Hepatocyte (in vitro differentiated cells): ENCODE measurements around the gene GHR. TPM values are rescaled to one million over a fixed set of nuclear protein-coding genes. Genes with fewer than 3 reads are reported as not detected.

Experiments
- DNase-seq: peaks from one replicate; pipeline ENCODE4 v3.0.0-alpha.2; 2016; ENCODE audit warnings: low spot score
- H2AFZ ChIP-seq: fragments of 200-600 bp; sonication (generic); 2 replicates; pipeline ENCODE4 v1.6.0; 2016; ENCODE audit warnings: antibody characterized with exemption, mild to moderate bottlenecking
- H3K27ac ChIP-seq: fragments of 200-600 bp; sonication (generic); 2 replicates; pipeline ENCODE4 v1.5.1; 2016; ENCODE audit warnings: mild to moderate bottlenecking
- H3K27me3 ChIP-seq: fragments of 200-600 bp; sonication (generic); 2 replicates; pipeline ENCODE4 v1.6.1; 2016
- H3K36me3 ChIP-seq: fragments of 200-600 bp; sonication (generic); replicated peaks from 2 replicates; pipeline ENCODE4 v1.5.1; 2016; ENCODE audit warnings: low read depth; ENCODE audit not compliant: insufficient read depth
- H3K4me1 ChIP-seq: fragments of 200-600 bp; sonication (generic); 2 replicates; pipeline ENCODE4 v1.5.1; 2016; ENCODE audit warnings: mild to moderate bottlenecking, moderate library complexity; ENCODE audit not compliant: insufficient read depth
- H3K4me2 ChIP-seq: fragments of 200-600 bp; sonication (generic); 2 replicates; pipeline ENCODE4 v1.6.0; 2016
- H3K4me3 ChIP-seq: fragments of 200-600 bp; sonication (generic); 2 replicates; pipeline ENCODE4 v1.5.1; 2016; ENCODE audit warnings: mild to moderate bottlenecking
- H3K79me2 ChIP-seq: fragments of 200-600 bp; sonication (generic); 2 replicates; pipeline ENCODE4 v1.6.0; 2017; ENCODE audit warnings: mild to moderate bottlenecking
- H3K9me2 ChIP-seq: fragments of 200-600 bp; sonication (generic); replicated peaks from 2 replicates; pipeline ENCODE4 v1.6.0; 2017; ENCODE audit warnings: mild to moderate bottlenecking; ENCODE audit not compliant: insufficient read depth
- H3K9me3 ChIP-seq: fragments of 200-600 bp; sonication (generic); 2 replicates; pipeline ENCODE4 v1.5.1; 2016; ENCODE audit warnings: low read depth, mild to moderate bottlenecking
- H4K20me1 ChIP-seq: fragments of 200-600 bp; sonication (generic); 2 replicates; pipeline ENCODE4 v1.6.0; 2016; ENCODE audit warnings: mild to moderate bottlenecking; ENCODE audit not compliant: insufficient read depth, poor library complexity, severe bottlenecking
- EZH2 ChIP-seq: fragments of 200-600 bp; sonication (generic); IDR thresholded peaks from 2 replicates; pipeline ENCODE4 v1.6.1; 2016; ENCODE audit warnings: antibody characterized with exemption, mild to moderate bottlenecking, borderline replicate concordance
- EZH2phosphoT487 ChIP-seq: fragments of 200-600 bp; sonication (generic); IDR thresholded peaks from one replicate; pipeline ENCODE4 v1.6.1; 2018; ENCODE audit warnings: antibody characterized with exemption, mild to moderate bottlenecking, low read depth, moderate library complexity; ENCODE audit not compliant: unreplicated experiment, severe bottlenecking
- WGBS: methylation state at CpG from one replicate; pipeline ENCODE4 v1.1.6; 2016; ENCODE audit warnings: low lambda C conversion rate; ENCODE audit errors: missing lambda C conversion rate; 5-methylcytosine and 5-hydroxymethylcytosine counted together
- polyA plus RNA-seq: library from polyadenylated mRNA; unstranded; fragments of >200 nt; fragmentation: Nextera tagmentation; extraction: Ambion mirVana; gene quantifications from 2 replicates; pipeline ENCODE4 v1.2.1, GENCODE V29; 2016
- total RNA-seq: library from RNA; depleted of rRNA; stranded (reverse); fragments of >200 nt; gene quantifications from 2 replicates; pipeline ENCODE4 v1.2.3, GENCODE V29; 2014
- TF ChIP-seq, protein P1 (sequence below): fragments of 200-600 bp; sonication (generic); IDR thresholded peaks from 2 replicates; pipeline ENCODE4 v1.5.1; 2016; ENCODE audit warnings: antibody characterized with exemption, mild to moderate bottlenecking; ENCODE audit not compliant: poor library complexity

Gene GHR
- total and polyA plus RNA-seq, 2 experiments from 2014 or later: 14.4 to 24.3 TPM

DNA sequence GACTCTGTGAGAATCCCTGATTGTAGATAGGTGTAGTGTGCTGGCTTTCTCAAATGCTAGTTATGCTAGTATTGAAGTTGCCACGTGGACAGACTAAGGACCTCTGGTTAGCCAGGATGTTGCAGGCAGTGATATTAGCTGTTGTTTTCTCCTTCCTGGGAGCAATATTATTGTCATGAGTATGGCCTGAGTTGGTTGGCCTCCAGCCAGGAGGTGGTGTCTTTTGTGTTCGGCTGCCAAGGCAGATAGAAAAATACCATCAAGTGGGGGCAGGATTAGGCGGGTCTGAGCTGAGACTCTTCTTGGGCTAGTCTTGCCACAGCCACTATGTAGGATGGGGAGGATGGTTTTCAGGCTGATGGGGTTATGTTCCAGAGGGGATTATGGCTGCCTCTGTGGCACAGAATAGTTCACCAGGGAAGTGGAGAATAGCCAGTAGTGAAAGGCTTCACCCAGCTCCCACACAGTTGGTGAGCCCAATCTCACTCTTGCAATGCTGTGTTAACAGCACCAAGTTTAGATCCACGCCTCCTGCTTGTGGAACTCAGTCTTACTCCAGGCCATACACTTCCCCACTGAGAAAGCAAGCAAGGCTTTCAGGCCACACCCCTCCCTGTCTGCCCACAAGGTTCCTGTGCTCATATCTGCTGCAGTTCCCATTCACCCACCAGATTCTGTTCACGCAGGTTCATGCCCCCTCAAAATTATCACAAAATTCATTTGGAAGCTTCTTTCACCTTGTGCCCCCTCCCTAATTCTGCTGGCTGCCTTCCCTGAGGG, 31.2 kb downstream of the GHR start:
- Histone ChIP-seq H3K36me3 (no peaks in the 10 kb centered on the region), H3K4me2 (no peak overlapping the region), H3K9me3 (no peaks in the 10 kb centered on the region), H3K4me1 (no peaks in the 10 kb centered on the region), H3K9me2 (no peaks in the 10 kb centered on the region), H3K27ac (no peak overlapping the region), H3K27me3 (no peaks in the 10 kb centered on the region), H3K4me3 (no peak overlapping the region), H2AFZ (no peak overlapping the region), H4K20me1 (no peaks in the 10 kb centered on the region), H3K79me2 (peaks cover 91% of the 10 kb centered on the region)
- TF ChIP-seq, protein P1, sequence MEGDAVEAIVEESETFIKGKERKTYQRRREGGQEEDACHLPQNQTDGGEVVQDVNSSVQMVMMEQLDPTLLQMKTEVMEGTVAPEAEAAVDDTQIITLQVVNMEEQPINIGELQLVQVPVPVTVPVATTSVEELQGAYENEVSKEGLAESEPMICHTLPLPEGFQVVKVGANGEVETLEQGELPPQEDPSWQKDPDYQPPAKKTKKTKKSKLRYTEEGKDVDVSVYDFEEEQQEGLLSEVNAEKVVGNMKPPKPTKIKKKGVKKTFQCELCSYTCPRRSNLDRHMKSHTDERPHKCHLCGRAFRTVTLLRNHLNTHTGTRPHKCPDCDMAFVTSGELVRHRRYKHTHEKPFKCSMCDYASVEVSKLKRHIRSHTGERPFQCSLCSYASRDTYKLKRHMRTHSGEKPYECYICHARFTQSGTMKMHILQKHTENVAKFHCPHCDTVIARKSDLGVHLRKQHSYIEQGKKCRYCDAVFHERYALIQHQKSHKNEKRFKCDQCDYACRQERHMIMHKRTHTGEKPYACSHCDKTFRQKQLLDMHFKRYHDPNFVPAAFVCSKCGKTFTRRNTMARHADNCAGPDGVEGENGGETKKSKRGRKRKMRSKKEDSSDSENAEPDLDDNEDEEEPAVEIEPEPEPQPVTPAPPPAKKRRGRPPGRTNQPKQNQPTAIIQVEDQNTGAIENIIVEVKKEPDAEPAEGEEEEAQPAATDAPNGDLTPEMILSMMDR: no peak
- no peak for TF ChIP-seq EZH2
- TF ChIP-seq EZH2phosphoT487: no peak
- no peak for DNase-seq
- 93% methylated on average over 5 of the region's 5 CpGs for WGBS

DNA sequence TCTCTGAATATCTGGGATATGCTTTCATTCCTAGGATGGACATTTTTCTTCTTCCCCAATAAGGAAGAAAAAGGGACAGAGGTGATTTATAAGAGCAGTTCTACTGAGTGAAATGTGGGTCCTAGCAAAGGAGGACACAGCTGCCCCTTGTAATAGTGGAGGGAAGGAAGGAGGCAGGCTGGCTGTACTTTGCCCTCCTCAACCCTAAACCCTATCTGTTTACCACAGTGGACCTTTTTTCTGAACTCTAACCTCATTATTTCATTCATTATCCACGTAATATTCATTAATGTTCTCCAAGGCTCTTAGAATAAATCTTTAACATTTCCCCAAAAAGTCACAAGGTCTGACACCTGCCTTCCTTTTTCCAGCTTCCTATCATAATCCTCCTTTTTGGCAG, 37.8 kb downstream of the GHR start:
- no peaks in the 10 kb centered on the region for H3K9me2 ChIP-seq
- 79% methylated on average over 1 of the region's 1 CpG for WGBS
- no peak for DNase-seq
- peaks cover 44% of the 10 kb centered on the region for H3K79me2 ChIP-seq
- H3K9me3 ChIP-seq: no peaks in the 10 kb centered on the region
- no peak overlapping the region for H3K4me3 ChIP-seq
- no peaks in the 10 kb centered on the region for H4K20me1 ChIP-seq
- H3K27ac ChIP-seq: peak overlapping the region; percentile 30
- H2AFZ ChIP-seq: no peak overlapping the region
- H3K36me3 ChIP-seq: no peaks in the 10 kb centered on the region
- H3K4me2 ChIP-seq: no peak overlapping the region
- peaks cover 4% of the 10 kb centered on the region for H3K4me1 ChIP-seq
- TF ChIP-seq EZH2phosphoT487: no peak
- TF ChIP-seq, protein P1: no peak
- TF ChIP-seq EZH2: no peak
- H3K27me3 ChIP-seq: no peaks in the 10 kb centered on the region

DNA sequence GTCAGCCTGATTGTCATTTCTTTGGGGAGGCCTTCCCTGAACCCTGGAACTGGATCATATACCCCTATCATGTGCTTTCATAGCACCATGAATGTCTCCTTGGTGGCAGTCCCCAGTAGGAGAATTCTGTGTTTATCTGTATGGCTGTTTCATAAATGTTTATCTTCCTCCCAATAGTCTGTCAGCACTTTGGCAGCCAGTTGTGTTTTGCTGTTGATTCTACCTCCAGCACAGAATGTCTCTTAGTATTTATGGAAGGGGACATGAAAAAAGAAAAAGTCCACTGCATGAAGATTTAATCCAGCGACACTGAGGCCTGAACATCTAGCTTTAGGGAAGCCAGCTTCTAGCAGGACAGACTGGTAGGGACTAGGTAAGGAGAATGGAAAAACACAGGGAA, 38.3 kb downstream of the GHR start:
- peak overlapping the region; percentile 30 for H3K27ac ChIP-seq
- no peaks in the 10 kb centered on the region for H3K9me2 ChIP-seq
- H3K79me2 ChIP-seq: peaks cover 43% of the 10 kb centered on the region
- no peak overlapping the region for H3K4me2 ChIP-seq
- no peaks in the 10 kb centered on the region for H4K20me1 ChIP-seq
- TF ChIP-seq EZH2 (no peak), EZH2phosphoT487 (no peak)
- TF ChIP-seq, protein P1: no peak
- H3K4me3 ChIP-seq: no peak overlapping the region
- H3K27me3 ChIP-seq: no peaks in the 10 kb centered on the region
- H3K9me3 ChIP-seq: no peaks in the 10 kb centered on the region
- H3K36me3 ChIP-seq: no peaks in the 10 kb centered on the region
- 91% methylated on average over 1 of the region's 1 CpG for WGBS
- peaks cover 4% of the 10 kb centered on the region for H3K4me1 ChIP-seq
- DNase-seq: no peak
- H2AFZ ChIP-seq: no peak overlapping the region
